WERI-Rb-1 (cell line): ENCODE results near the gene OXLD1.

Experiments
- DNase-seq: peaks from one replicate; pipeline ENCODE4 v3.0.0-alpha.2; 2020
- H3K27ac ChIP-seq: fragments of 250-450 bp; sonication (Bioruptor Pico); 2 replicates; pipeline ENCODE4 v1.5.1; 2020; ENCODE audit warnings: mild to moderate bottlenecking, moderate library complexity
- H3K27me3 ChIP-seq: fragments of 250-450 bp; sonication (Bioruptor Pico); 2 replicates; pipeline ENCODE4 v1.5.1; 2021; ENCODE audit warnings: mild to moderate bottlenecking, low read depth, moderate library complexity; ENCODE audit not compliant: insufficient read depth, severe bottlenecking
- H3K36me3 ChIP-seq: fragments of 250-450 bp; sonication (Bioruptor Pico); 2 replicates; pipeline ENCODE4 v1.5.1; 2020; ENCODE audit warnings: mild to moderate bottlenecking, moderate library complexity
- H3K4me3 ChIP-seq: 2 replicates; pipeline ENCODE4 v1.5.1; 2011; ENCODE audit warnings: low read depth, mild to moderate bottlenecking, control low read depth, low read length
- H3K9me3 ChIP-seq: fragments of 250-450 bp; sonication (Bioruptor Pico); 2 replicates; pipeline ENCODE4 v1.5.1; 2021; ENCODE audit warnings: mild to moderate bottlenecking, moderate library complexity; ENCODE audit not compliant: severe bottlenecking
- TF ChIP-seq, protein P1 (sequence below): IDR thresholded peaks from 2 replicates; pipeline ENCODE4 v1.5.1; 2011; ENCODE audit warnings: low read depth, mild to moderate bottlenecking, control low read depth, inconsistent platforms, low read length

The OXLD1 gene

DNA sequence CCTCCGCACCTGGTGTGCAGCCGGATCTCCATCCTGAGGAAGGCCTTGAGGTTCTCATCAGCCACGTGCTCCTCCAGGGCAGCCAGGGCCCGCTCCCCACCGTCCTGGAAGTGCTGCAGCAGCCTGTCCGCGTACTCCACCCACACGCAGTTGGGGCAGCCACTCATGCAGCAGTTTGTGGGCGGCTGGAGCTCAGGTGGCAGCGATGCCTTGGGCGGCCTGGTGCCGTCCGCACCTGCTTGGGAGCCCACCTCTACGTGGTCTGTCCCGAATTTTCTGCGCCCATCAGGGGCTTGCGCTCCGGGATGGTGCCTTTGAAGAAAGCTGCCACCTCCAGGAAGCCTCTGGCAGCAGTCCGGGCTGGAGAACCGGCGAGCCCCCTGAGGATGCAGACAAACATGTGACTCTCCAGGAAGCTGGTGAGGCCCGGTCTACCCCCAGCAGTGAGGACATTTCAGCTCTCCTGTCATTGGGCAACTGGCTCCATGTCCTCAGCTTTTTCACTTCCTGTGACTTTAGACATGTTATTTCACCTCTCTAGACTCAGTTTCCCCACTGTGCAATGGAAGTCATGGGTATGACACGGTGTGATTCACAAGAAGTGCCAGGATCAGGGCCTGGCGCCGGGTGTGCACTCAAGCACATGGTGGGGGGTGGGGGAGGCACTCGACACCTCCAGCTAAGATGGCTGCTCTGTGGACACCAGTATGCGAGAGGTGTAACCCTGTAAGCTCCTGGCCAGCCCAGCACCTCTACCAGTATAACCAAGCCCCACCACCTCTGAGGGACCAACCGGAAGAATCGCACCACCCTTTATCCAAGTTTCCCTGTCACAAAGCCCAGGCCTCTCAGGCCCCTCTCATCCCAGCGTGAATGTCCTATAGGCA is 957 bp downstream of the OXLD1 start:
- Histone ChIP-seq H3K9me3 (no peaks in the 10 kb centered on the region), H3K27me3 (no peaks in the 10 kb centered on the region), H3K4me3 (peak overlapping the region; percentile 97), H3K36me3 (peaks cover 50% of the 10 kb centered on the region), H3K27ac (peak overlapping the region; percentile 97)
- DNase-seq = peak; percentile 63
- TF ChIP-seq, protein P1, sequence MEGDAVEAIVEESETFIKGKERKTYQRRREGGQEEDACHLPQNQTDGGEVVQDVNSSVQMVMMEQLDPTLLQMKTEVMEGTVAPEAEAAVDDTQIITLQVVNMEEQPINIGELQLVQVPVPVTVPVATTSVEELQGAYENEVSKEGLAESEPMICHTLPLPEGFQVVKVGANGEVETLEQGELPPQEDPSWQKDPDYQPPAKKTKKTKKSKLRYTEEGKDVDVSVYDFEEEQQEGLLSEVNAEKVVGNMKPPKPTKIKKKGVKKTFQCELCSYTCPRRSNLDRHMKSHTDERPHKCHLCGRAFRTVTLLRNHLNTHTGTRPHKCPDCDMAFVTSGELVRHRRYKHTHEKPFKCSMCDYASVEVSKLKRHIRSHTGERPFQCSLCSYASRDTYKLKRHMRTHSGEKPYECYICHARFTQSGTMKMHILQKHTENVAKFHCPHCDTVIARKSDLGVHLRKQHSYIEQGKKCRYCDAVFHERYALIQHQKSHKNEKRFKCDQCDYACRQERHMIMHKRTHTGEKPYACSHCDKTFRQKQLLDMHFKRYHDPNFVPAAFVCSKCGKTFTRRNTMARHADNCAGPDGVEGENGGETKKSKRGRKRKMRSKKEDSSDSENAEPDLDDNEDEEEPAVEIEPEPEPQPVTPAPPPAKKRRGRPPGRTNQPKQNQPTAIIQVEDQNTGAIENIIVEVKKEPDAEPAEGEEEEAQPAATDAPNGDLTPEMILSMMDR = no peak

DNA sequence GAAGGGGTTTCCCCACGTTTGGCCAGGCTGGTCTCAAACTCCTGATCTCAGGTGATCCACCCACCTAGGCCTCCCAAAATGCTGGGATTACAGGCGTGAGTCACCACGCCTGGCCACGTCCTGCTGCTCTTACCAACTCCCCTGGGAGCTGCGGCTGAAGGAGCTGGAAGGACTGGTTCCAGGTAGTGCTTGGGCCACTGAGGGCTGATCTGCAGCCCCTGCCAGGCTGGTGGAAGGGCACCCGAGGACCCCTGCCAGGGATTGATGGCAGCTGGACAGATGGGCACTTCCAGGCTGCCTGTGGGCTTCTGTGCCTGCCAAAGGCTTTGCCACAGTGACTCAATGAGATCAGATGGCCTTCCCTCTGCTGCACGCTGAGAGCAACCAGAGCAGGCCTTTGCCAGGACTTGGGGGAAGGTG is 2.3 kb downstream of the OXLD1 start:
- Histone ChIP-seq H3K27me3 (no peaks in the 10 kb centered on the region), H3K36me3 (peaks cover 37% of the 10 kb centered on the region), H3K27ac (peak overlapping the region; percentile 10; the same call in 1 of the 2 replicates), H3K4me3 (no peak overlapping the region), H3K9me3 (no peaks in the 10 kb centered on the region)
- peak; percentile 16 for DNase-seq
- TF ChIP-seq, protein P1 = no peak

DNA sequence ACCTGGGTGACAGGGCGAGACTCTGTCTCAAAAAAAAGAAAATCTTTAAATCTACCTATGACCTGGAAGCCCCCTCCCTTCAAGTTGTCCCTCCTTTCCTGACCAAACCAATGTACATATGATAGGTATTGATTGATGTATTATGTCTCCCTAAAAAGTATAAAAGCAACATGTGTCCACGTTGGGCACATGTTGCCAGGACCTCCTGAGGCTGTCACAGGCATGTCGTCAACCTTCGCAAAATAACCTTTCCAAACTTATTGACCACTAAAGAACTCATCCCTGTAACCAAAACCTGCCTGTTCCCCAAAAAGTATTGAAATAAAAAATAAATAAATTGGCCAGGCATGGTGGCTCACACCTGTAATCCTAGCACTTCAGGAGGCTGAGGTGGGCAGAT is 4.4 kb downstream of the OXLD1 start:
- Histone ChIP-seq H3K4me3 (no peak overlapping the region), H3K27ac (peak overlapping the region; percentile 35; the same call in 1 of the 2 replicates), H3K9me3 (no peaks in the 10 kb centered on the region), H3K27me3 (no peaks in the 10 kb centered on the region), H3K36me3 (peaks cover 19% of the 10 kb centered on the region)
- DNase-seq = no peak
- TF ChIP-seq, protein P1 = no peak

DNA sequence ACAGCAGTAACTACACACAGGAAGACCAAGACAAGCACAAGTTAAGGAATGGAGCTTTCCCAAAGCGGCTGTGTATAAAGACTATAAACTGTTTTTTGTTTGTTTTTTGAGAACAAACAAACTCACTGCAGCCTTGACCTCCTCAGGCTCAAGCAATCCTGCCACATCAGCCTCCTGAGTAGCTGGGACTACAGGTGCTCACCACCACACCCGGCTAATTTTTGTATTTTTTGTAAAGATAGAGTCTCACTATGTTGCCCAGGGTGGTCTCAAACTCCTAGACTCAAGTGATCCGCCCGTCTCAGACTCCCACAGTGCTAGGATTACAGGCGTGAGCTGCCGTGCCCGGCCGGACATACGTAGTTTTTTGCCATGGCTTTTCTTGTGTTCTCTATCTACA is 6.0 kb downstream of the OXLD1 start:
- Histone ChIP-seq H3K9me3 (no peaks in the 10 kb centered on the region), H3K36me3 (peaks cover 13% of the 10 kb centered on the region), H3K27me3 (no peaks in the 10 kb centered on the region), H3K27ac (no peak overlapping the region), H3K4me3 (no peak overlapping the region)
- no peak for DNase-seq
- TF ChIP-seq, protein P1 = no peak

DNA sequence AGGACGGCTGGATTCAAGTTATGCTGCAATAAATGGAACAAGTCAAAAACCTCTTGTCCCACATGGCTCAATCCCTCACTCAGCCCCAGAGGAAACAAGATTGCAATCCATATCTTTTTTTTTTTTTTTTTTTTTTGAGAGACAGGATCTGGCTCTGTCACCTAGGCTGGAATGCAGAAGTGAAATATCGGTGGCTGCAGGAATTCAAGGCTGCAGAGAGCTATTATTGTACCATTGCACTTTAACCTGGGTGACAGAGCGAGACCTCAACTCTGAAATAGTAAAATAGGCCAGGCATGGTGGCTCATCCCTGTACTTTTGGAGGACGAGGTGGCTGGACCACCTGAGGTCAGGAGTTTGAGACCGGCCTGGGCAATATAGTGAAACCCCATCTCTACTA is 7.4 kb downstream of the OXLD1 start:
- no peaks in the 10 kb centered on the region; the same call in 1 of the 2 replicates for H3K36me3 ChIP-seq
- H3K27ac ChIP-seq = no peak overlapping the region

More for the DNA sequence above, 7.4 kb downstream of the OXLD1 start:
- TF ChIP-seq, protein P1 = no peak
- H3K27me3 ChIP-seq = no peaks in the 10 kb centered on the region
- no peak for DNase-seq
- no peak overlapping the region for H3K4me3 ChIP-seq
- H3K9me3 ChIP-seq = no peaks in the 10 kb centered on the region
